Cardiac fibroblast (primary cell): ENCODE measurements around the gene BLVRA.

Source experiments
- DNase-seq, 2 donors: peaks; one replicate each; pipeline versions ENCODE4 v3.0.0 to v3.0.0-alpha.2; 2010; ENCODE audit warnings: low read depth in 2 of 2
- H3K4me3 ChIP-seq, 2 donors: replicated peaks in 1 of 2; 1 replicate in 1 of 2; 2 replicates in 1 of 2; pipeline ENCODE4 v1.5.1; 2011; ENCODE audit warnings: low read depth in 2 of 2, low read length in 2 of 2, mild to moderate bottlenecking in 2 of 2, moderate library complexity in 1 of 2
- CTCF ChIP-seq: IDR thresholded peaks from one replicate; pipeline ENCODE4 v1.5.1; 2011; ENCODE audit warnings: low read depth, mild to moderate bottlenecking, low read length, inconsistent platforms

The BLVRA gene

GRCh38 chr7:43735403-43735801, 23.1 kb upstream of the BLVRA start:
- DNase-seq, result no peak
- no peak for TF ChIP-seq CTCF
- no peak overlapping the region for H3K4me3 ChIP-seq

- H3K4me3 ChIP-seq, result no peak overlapping the region
- DNase-seq, result peak; percentile 29 to 55
- no peak for TF ChIP-seq CTCF
Measured at GRCh38 chr7:43735802-43736603, 22.5 kb upstream of the BLVRA start.

GRCh38 chr7:43737467-43738127, 20.9 kb upstream of the BLVRA start:
- DNase-seq, result no peak
- no peak for TF ChIP-seq CTCF
- H3K4me3 ChIP-seq, result no peak overlapping the region

- no peak overlapping the region for H3K4me3 ChIP-seq
- no peak for TF ChIP-seq CTCF
- DNase-seq, result no peak
Measured at GRCh38 chr7:43742692-43743091, 15.8 kb upstream of the BLVRA start.

GRCh38 chr7:43747328-43748105, 11.0 kb upstream of the BLVRA start:
- no peak for DNase-seq
- no peak for TF ChIP-seq CTCF
- H3K4me3 ChIP-seq, result no peak overlapping the region

GRCh38 chr7:43749383-43749940, 9.0 kb upstream of the BLVRA start:
- no peak for TF ChIP-seq CTCF
- DNase-seq, result no peak
- no peak overlapping the region for H3K4me3 ChIP-seq
